H1 (cell line): ENCODE data around the gene ACTRT3. TPM values are rescaled to one million over a fixed set of nuclear protein-coding genes. Genes with fewer than 3 reads are reported as not detected.
A peak's percentile ranks its signal among the peaks of the same experiment; 100 is the strongest.

Source experiments
- BCL11A ChIP-seq, 2 experiments: IDR thresholded peaks; one replicate each; pipeline ENCODE4 v1.6.1; 2011; ENCODE audit warnings: low read depth in 2 of 2, low read length in 2 of 2, mild to moderate bottlenecking in 2 of 2
- HDAC2 ChIP-seq, 2 experiments: fragments of 300-600 bp in 1 of 2; sonication (generic) in 1 of 2; IDR thresholded peaks; 2 replicates each; pipeline ENCODE4 v1.6.1; 2011 to 2012; ENCODE audit warnings: low read depth in 2 of 2, low read length in 2 of 2, mild to moderate bottlenecking in 2 of 2, moderate library complexity in 2 of 2, borderline replicate concordance in 1 of 2, inconsistent platforms in 1 of 2
- MAFK ChIP-seq: IDR thresholded peaks from 2 replicates; pipeline ENCODE4 v1.6.1; 2012; ENCODE audit warnings: low read depth, mild to moderate bottlenecking, improper control_type of control experiment, low read length
- RFX5 ChIP-seq: IDR thresholded peaks from 2 replicates; pipeline ENCODE4 v1.6.1; 2011; ENCODE audit warnings: low read depth, low read length, improper control_type of control experiment, borderline replicate concordance
- SP1 ChIP-seq: IDR thresholded peaks from 2 replicates; pipeline ENCODE4 v1.6.1; 2011; ENCODE audit warnings: low read depth, low read length
- TBP ChIP-seq: IDR thresholded peaks from 2 replicates; pipeline ENCODE4 v1.6.1; 2011; ENCODE audit warnings: low read depth, low read length, improper control_type of control experiment
- polyA plus RNA-seq, 7 experiments: library from polyadenylated mRNA; depleted of rRNA in 3 of 7; stranded (reverse) in 5 of 7; unstranded in 2 of 7; fragments of >200 nt in 5 of 7; fragments of 200-250 nt in 2 of 7; gene quantifications; 1 replicate in 5 of 7; 2 replicates in 1 of 7; 4 replicates in 1 of 7; pipeline versions ENCODE4 v1.2.1 to v1.2.3, GENCODE V29; 2011 to 2013; ENCODE audit warnings: missing spikeins in 2 of 7, mixed read lengths in 2 of 7
- total RNA-seq: library from RNA; stranded (reverse); fragmentation: NEBNext Ultra II Directional; extraction: Animal tissue kit (Norgen Biotek cat#: 25700); gene quantifications from 2 replicates; pipeline ENCODE4 v1.2.1, GENCODE V29; 2021
- TF ChIP-seq, protein P1 (sequence below): fragments of 300-600 bp; sonication (generic); IDR thresholded peaks from 2 replicates; pipeline ENCODE4 v1.7.1; 2012; ENCODE audit warnings: low read length, moderate library complexity, mild to moderate bottlenecking, inconsistent platforms; ENCODE audit not compliant: insufficient replicate concordance

ACTRT3 gene
- total and polyA plus RNA-seq, 2 of the 8 experiments (the other 6 are each of a cell fraction or from before 2014, with no cell fraction given), result 3.4 to 5.9 TPM

- TF ChIP-seq, protein P1, sequence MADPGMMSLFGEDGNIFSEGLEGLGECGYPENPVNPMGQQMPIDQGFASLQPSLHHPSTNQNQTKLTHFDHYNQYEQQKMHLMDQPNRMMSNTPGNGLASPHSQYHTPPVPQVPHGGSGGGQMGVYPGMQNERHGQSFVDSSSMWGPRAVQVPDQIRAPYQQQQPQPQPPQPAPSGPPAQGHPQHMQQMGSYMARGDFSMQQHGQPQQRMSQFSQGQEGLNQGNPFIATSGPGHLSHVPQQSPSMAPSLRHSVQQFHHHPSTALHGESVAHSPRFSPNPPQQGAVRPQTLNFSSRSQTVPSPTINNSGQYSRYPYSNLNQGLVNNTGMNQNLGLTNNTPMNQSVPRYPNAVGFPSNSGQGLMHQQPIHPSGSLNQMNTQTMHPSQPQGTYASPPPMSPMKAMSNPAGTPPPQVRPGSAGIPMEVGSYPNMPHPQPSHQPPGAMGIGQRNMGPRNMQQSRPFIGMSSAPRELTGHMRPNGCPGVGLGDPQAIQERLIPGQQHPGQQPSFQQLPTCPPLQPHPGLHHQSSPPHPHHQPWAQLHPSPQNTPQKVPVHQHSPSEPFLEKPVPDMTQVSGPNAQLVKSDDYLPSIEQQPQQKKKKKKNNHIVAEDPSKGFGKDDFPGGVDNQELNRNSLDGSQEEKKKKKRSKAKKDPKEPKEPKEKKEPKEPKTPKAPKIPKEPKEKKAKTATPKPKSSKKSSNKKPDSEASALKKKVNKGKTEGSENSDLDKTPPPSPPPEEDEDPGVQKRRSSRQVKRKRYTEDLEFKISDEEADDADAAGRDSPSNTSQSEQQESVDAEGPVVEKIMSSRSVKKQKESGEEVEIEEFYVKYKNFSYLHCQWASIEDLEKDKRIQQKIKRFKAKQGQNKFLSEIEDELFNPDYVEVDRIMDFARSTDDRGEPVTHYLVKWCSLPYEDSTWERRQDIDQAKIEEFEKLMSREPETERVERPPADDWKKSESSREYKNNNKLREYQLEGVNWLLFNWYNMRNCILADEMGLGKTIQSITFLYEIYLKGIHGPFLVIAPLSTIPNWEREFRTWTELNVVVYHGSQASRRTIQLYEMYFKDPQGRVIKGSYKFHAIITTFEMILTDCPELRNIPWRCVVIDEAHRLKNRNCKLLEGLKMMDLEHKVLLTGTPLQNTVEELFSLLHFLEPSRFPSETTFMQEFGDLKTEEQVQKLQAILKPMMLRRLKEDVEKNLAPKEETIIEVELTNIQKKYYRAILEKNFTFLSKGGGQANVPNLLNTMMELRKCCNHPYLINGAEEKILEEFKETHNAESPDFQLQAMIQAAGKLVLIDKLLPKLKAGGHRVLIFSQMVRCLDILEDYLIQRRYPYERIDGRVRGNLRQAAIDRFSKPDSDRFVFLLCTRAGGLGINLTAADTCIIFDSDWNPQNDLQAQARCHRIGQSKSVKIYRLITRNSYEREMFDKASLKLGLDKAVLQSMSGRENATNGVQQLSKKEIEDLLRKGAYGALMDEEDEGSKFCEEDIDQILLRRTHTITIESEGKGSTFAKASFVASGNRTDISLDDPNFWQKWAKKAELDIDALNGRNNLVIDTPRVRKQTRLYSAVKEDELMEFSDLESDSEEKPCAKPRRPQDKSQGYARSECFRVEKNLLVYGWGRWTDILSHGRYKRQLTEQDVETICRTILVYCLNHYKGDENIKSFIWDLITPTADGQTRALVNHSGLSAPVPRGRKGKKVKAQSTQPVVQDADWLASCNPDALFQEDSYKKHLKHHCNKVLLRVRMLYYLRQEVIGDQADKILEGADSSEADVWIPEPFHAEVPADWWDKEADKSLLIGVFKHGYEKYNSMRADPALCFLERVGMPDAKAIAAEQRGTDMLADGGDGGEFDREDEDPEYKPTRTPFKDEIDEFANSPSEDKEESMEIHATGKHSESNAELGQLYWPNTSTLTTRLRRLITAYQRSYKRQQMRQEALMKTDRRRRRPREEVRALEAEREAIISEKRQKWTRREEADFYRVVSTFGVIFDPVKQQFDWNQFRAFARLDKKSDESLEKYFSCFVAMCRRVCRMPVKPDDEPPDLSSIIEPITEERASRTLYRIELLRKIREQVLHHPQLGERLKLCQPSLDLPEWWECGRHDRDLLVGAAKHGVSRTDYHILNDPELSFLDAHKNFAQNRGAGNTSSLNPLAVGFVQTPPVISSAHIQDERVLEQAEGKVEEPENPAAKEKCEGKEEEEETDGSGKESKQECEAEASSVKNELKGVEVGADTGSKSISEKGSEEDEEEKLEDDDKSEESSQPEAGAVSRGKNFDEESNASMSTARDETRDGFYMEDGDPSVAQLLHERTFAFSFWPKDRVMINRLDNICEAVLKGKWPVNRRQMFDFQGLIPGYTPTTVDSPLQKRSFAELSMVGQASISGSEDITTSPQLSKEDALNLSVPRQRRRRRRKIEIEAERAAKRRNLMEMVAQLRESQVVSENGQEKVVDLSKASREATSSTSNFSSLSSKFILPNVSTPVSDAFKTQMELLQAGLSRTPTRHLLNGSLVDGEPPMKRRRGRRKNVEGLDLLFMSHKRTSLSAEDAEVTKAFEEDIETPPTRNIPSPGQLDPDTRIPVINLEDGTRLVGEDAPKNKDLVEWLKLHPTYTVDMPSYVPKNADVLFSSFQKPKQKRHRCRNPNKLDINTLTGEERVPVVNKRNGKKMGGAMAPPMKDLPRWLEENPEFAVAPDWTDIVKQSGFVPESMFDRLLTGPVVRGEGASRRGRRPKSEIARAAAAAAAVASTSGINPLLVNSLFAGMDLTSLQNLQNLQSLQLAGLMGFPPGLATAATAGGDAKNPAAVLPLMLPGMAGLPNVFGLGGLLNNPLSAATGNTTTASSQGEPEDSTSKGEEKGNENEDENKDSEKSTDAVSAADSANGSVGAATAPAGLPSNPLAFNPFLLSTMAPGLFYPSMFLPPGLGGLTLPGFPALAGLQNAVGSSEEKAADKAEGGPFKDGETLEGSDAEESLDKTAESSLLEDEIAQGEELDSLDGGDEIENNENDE, result peak; percentile 48
- TF ChIP-seq RFX5, result no peak
- TF ChIP-seq SP1, result 0 out of 2 replicates have a peak, but pooled peaks have one; percentile 10
- TF ChIP-seq MAFK, result peak; percentile 70; the same call in 1 of the 2 replicates
- peak in 1 of 2 experiments; percentile 63; a peak in 1 of 4 replicates for TF ChIP-seq HDAC2 (IDR thresholded peaks at IDR 0.05; ENCODE audit: borderline replicate concordance in 1 of 2, low read depth in 2 of 2, low read length in 2 of 2)
- no peak for TF ChIP-seq BCL11A (IDR thresholded peaks at IDR 0.05; ENCODE audit: low read depth in 2 of 2, low read length in 2 of 2)
- peak; percentile 99 for TF ChIP-seq TBP
Measured at GRCh38 chr3:169771497-169772304, 2.3 kb upstream of the ACTRT3 start (continued).
